Measurements from ENCODE around the gene SLC39A11.
"Not testable (repeated sequence)": the region's sequence is repeated elsewhere in the genome, so short reads cannot be mapped to it uniquely, and the experiment has no call there.

Gene SLC39A11

DNA sequence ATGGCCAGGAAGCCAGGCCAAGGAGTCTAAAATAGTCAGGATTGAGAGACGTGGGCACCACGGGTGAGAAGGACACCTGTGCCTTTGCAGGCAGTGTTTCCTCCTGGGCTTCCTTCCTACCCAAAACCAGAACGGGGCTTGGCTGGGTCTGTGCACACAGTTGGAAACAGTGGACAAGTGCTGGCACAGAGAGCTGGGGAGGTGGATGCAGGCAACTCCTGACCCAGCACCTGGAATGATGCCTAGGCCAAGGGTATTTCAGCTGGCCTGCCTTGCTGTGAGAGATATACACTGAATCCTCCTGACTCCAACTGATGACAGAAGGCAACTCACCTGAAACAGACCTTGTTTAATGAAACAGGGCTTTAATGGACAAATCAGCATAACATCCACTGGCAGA is 186.2 kb downstream of the SLC39A11 start:
- DNase-seq, result no peak

DNA sequence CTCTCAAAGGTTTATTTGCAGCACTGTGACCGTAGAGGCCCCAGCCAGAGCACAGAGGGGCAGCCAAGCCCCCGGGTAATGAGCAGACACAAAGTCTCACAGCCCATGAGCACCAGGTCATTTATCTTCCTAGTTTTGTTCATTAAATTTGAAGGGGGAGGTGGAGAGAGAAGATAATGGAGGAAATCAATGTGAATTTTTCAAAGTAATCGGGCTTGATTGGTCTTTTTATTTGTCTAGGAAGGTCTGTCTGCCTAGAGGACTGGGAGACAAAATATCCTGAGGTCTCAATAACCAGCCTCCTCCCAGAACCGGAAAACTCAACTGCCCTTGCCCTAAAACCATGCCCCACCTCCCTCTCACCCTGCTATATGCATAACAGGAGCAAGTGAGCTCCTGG is 189.0 kb downstream of the SLC39A11 start:
- DNase-seq, result no peak

DNA sequence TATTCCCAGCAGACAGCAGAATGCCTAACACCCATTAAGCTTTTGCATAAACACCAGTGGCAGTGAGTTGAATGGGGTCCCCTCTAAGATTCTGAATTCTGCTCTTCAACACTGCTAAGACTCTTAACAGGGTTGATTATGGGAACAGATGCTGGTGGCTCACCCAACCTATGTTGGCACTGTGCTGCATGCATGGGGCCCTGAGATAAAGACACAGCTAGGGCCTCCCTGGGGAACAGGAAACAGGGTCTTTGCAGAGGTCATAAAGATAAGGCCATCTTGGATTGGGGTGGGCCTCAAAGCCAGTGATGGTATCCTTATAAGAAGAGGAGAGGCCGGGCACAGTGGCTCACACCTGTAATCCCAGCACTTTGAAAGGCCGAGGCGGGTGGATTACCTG is 190.8 kb downstream of the SLC39A11 start:
- no peak for DNase-seq

DNA sequence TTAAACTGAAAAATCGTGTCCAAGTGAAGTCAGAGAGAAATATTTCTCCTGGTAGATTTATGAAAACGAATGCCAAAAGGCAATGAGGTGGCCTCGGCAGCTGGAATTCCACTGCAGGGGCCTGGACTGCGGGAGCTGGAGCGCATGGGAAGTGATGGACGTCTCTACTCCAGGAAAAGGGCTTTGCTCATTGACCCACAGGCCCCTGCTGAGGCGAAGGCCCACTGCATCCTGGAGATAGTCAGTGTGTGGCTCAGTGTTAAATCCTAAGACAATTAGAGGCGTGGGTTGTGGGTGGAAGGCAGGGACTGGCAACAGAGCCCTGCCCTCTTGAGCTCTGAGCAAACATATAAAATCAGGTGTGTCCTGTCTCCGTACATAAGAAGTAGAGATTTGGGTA is 191.4 kb downstream of the SLC39A11 start:
- no peak for DNase-seq

DNA sequence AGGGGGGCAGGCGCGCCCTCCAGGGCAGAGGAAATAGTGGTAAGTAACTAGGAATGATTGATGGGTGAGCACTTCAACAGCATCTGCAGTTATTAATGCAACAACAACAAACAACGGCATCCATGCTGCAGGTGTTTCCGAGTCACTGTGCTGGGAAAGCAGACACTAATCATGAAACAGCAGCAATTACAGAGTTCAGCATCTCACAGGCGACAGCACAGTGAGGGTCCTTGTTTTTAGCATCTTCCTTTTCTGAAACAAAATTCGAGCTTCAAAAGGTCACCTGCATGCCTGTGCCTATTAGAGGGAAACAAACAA is 191.9 kb downstream of the SLC39A11 start:
- no peak for DNase-seq

DNA sequence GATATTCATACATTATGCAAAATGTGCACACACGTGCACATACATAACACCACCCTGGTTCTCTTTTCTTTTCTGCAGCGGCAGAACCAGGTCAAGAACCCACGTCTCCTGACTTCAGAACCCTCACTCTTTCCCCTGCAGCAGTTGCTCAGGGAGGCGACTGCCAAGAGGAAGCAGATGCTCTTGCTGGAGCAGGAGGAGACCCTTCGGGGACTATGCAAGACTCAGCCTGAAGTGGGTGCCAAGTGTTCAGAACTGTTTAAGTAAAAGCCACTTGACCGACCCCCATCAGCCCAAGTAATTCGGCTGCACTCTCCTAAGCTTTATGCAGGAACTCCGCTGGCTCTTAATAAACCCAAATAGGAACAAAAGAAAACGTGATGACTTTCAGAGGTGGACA is 193.8 kb downstream of the SLC39A11 start:
- peak in 1 of 2 experiments; percentile 58 for DNase-seq

DNA sequence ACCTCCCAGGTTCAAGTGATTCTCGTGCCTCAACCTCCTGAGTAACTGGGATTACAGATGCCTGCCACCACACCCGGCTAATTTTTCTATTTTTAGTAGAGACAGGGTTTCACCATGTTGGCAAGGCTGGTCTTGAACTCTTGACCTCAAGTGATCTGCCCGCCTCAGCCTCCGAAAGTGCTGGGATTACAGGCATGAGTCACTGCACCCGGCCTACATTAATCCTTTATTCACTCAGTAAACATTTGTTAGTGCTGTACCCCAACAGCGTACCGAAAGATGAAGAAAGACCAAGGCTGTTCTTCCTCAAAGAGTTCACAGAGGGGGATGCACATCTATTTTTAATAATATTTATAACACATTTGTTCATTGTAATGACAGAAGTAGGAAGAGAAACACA is 196.2 kb downstream of the SLC39A11 start:
- not testable (repeated sequence) for DNase-seq

DNA sequence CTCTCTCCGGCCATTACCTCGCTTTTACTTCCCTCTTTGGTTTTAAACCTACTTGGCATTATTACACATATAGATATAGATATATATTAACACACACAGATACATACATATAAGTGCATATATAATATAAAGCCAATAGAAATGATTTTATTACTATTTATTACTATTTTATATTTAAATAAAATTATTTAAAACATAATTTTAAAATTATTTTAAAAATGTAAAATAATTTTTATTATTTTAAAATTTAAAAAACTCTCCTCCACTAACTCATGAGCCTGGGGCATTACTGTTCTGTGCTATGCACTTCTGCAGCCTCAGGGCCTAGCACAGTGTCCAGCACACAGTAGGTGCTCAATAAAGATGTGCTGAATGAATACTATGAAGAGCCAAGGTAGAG is 200.9 kb downstream of the SLC39A11 start:
- no peak for DNase-seq

DNA sequence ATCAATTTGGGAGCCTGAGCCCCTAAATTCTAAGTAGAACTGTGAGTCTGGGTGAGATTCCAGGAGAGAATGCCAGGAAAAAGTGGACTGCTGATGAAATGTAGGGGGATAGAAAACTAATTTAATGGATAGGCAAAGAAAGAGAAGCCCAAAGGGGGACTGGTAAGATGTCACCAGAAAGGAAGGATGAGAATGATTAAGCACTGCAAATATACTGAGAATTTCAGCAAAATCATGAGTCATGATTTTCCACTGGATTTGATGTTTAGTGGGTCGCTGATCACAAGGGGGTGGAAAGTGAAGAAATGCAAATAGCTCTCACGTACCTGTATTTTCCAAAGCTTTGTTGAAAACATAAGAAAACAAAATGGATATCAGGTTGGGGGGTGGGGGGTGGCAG is 201.8 kb downstream of the SLC39A11 start:
- DNase-seq, result no peak

DNA sequence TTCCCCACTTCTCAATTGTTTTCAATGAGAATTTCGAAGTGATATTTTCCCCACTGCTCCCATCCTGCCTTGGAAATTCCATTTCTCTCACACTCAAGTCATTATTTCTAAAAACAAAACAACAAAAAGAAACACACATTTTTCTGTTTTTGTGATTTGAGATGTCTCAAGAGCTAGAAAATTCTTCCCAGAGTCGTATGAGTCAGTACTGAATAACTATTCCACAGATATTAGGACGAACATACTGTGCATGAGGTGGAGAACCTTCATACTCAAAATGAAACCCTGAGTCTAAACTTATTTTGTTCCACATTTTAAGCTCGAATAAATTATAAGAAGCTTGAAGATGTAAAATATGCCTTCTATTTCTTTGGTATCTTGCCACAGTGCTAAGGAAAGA is 204.6 kb downstream of the SLC39A11 start:
- no peak for DNase-seq

DNA sequence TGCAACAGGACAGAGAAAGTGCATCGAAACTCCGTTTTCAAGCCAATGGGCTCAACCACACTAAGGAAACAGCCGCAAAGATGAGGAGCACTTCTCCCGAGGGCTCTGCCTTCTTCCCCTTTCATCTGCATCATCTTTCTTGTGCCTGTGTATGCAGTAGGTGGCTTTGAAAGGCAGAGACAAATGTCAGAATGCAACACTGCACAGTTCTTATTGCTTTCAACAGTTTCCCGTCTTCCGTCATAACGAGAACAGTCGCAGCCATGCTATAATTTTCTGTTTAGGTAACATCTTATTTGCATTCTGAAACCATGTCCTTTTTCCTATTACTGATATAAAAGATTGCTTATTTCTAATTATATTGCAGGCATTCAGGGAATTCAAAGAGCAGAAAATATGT is 205.2 kb downstream of the SLC39A11 start:
- no peak for DNase-seq

DNA sequence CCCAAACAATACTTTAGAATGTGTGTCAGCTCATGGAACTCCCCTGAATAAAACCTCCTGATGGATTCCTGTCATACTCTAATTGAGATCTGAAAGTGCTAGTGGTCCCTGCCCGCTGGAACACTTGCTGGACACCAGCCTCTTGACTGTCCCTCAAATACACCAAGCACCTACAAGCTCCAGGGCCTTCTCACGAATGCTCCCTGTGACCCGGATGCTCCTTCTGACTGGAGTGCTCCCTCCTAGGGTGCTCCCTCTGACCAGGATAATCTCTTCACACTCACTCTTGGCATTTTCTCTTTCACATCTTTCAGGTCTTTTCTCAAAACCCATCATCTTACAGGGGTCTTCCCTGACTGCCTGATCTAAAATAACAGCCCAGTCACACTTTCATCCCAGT is 205.9 kb downstream of the SLC39A11 start:
- no peak for DNase-seq

DNA sequence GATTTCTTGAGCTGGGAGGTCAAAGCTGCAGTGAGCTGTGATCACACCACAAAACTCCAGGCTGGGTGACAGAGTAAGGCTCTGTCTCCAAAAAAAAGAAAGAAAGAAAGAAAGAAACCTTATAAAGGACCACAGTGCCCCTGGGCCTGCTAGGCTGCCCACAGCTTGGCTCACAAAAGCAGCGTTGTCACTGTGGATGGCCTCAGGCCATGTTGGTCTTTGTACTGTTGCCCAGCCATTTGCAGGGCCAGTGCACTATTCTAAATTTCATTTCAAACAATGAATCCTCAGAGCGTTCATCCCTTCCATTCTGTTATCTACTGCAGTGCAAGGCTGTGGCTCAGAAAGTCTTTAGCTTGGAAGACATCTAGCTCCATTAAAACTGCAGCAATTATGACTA is 208.4 kb downstream of the SLC39A11 start:
- DNase-seq, result no peak

DNA sequence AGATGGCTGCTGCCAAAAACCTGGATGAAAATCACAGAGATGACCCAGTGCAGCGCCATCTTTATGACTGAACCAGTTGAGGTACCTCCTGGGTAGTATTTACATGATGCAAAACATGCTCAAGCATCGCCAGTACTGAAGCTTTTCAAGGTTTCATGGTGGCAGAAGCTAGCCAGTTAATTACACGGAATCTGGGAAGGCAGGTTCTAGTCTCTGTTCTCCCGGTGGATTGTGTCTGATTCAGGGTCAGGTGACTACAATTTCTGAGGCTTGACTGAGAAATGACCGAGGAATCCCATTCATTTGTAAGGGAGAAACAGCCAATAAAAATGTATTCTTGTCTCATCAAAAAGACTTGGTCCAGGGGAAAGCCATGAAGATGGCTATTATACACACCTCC is 209.1 kb downstream of the SLC39A11 start:
- no peak for DNase-seq

DNA sequence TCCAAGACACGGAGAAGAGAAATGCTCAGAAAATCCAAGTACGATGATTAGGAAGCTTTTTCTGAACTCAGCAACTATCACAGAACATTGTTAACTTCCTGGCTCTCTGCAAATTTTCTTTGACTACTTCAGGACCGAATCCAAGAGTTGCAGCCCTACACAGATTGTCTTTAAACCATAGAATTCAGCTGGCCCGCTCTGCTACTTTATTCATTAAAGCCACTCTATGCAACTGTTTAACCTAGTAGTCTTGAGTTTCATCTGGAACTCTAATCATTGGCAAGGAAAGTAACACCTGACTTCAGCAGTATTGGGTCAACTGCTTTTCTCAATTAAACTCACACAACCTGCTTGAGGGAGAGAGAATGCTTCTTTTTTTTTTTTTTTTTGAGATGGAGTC is 210.1 kb downstream of the SLC39A11 start:
- DNase-seq, result no peak

DNA sequence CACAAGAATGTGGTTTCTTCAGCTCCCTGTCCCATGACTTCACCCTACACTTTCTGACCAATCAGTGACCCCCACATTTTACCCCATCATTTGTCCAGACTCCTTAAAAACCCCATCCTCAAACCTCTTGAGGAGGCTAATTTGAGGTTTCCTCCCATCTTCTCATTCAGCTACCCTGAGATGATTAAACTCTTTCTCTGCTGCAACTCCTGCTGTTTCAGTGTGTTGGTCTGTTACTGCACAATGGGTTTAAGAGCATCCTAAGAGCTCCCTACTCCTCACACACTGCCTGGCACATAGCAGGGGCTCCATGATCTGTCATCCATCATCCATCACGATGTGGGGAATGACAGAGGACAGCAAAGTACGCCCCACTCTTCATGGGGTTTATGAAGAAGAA is 212.6 kb downstream of the SLC39A11 start:
- no peak for DNase-seq

DNA sequence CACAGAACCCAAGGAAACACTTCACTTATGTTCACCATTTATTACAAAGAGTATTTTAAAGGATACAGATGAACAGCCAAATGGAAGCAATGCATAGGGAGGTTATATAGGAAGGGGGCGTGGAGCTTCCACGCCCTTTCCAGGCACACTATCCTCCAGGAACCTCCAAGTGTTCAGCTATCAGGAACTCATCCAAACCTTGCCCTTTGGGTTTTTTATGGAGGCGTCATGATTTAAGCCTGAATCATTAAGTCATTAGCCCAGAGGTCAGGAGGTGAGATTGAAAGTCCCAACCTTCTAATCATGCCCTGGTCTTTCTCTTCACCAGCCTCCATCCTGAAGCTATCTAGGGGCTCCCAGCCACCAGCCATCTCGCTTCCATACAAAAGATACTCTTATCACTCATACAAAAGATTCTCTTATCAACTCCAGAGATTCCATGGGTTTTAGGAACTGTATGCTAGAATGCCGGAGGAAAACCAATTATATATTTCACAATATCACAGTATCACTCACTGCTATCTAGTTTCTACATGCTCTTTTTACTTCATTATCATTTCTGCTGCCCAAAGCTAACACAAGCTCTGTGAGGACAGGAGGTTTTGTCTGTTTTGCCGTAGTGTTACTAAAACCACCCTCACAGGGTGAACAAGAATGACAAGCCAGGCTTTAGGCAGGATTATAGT is 213.4 kb downstream of the SLC39A11 start:
- no peak for DNase-seq

DNA sequence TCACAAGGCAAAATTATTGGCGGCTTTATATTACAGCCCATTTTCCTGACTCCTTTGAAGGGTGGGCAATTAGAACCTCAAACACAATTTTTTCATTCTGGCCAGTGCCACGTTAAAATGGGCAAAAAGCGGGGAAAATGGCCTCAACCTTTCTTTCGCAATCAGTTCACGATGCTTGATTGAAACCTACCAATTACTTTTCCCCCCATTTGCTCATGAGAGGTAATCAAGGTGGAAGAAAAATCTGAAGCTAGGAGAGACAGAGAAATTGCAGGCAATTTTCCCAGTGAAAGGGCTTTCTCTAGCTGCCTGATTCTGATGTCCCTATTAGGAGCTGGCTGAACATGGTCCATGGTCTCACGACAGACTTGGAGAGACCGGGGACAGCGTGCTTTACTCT is 215.1 kb downstream of the SLC39A11 start:
- no peak for DNase-seq

DNA sequence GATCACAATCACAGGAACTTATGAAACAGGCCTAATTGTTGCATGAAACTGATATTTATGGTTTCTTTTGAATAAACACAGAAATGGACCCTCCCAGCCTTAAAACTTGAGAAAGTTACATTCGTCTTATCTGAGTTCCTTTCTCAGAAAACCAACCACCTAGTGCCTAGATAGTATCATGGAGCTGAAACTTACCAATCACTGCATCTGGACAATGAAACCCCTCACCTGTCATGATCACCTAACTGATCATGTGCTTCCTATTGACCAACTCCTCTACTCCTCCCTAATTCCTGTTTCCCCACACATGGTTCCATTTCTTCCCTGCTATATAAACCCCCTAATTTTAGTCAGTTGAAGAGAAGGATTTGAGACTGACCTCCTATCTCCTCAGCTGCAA is 216.1 kb downstream of the SLC39A11 start:
- no peak for DNase-seq

DNA sequence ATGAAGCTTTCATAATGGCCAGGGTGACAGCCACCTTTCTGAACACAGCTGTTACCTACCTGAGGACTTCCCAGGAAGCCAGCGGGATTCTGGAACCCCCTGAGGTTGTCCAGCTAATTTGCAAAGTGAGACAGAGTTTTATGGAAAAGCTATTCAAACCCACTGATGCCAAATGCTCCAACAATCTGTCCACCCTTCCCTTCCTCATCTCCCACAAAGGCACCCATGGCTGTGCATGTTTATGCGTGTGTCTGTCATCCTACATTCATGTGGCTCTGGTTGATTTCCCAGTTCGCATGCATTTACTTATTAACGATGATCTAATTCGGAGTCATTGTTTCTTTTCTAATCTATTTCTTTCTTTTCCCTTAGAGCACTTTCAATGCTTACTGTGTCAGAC is 217.1 kb downstream of the SLC39A11 start:
- DNase-seq, result no peak

DNA sequence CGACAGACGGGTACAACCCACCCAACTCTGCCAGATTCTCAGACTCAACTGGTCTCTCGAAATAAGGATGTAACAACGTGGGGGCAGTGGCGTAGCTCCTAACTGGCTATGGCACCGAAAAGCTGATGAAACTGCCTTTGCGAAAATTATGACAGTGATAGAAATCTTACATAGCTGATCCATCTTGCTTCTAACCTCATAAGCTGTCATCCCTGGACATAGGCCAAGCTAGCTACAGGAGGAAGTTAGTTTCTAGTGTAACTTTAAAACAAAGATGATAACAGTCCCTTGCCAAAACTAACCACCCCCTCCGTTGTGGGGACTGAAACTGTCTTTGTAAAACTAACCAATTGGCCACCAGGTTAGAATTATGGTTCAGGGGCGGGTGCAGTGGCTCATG is 220.1 kb downstream of the SLC39A11 start:
- no peak for DNase-seq

DNA sequence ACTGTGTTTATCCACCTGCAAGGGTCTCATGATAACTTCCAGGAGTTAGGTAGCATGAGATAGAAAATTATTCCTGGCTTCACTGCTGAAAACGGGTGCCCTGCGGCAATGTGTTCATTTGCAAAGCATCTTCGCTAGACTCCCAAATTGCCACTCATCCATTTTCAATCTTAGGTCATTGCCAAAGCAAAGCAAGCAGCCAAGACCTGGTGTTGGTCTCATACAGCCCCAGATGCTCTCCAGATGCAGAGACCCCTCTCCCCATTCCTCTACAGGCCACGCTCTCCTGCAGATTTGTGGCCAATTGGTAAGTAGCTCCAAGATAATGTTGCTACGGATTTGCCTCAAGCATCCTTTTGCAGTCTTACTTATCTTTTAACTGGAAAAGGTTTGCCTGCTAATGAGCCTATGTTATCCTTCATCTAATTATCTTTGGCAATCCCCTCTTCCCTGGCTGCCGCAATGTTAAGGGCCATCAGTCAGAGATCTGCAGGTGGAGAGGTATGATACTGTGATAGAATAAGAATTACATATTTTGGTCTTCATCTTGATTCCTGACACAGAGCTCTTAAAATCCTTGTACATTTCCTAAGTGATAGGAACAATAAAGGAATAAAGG is 222.0 kb downstream of the SLC39A11 start:
- DNase-seq, result no peak

DNA sequence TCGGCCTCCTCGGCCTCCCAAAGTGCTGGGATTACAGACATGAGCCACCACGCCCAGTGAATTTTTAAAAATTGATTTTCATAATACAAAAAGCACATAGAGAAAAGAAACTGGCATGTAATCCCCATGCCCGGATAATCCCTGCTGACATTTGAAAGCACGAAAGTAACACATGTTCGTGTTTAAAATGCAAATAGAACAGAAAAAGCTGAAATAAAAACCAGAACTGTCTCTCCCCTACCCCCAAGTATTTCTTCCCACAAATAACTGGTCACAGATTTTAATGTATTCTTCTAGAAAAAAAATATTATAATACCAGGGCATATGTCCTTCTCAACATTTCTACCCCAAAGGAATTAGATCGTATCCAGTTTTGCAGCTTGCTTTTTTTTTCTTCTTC is 222.9 kb downstream of the SLC39A11 start:
- no peak for DNase-seq

DNA sequence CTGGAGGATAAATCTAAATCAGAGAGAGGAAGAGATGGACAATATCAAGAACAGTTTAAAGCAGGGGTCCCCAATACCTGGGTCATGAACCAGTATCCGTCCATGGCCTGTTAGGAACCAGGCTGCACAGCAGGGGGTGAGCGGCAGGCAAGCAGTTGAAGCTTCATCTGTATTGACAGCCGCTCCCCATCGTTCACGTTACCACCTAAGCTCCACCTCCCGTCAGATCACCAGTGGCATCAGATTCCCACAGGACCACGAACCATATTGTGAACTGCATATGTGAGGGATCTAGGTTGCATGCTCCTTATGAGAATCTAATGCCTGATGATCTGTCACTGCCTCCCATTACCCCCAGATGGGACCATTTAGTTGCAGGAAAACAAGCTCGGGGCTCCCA is 226.5 kb downstream of the SLC39A11 start:
- DNase-seq, result no peak

DNA sequence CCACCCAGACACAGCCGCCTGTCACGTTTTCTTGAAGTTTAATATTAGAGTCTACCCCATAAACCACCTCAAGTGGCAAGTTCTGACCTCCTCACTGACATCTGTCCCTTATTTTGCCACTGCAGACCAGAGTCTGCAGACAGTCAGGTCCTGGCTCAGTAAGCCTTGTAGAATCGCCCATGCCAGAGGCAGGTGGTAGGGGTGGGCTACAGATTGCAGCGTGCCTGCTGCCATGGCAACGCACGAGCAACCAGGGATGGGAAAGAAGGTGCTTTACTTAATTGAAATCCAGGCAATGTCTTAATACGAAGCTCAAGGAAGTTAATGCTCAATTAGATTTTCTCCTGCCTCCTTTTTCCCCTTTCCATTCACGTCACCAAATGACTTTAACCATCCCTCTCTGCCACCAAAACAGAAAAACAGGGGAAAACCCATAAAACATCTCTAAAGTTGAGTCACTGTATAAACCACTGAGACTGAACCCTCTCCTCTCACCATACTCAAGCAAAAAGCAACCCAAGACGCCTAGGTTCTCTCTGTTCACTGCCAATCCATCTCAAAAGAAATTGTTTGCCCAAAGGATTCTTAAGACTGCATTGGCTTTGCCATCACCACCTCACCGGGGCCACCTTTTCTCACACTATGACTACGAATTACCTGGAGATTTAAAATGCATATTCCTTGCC is 228.8 kb downstream of the SLC39A11 start:
- no peak for DNase-seq
